BLaER1 treated with 17β-estradiol and CSF1 and Interleukin-3, amounts not matched to agents 10 nM and 100 nM (cell line): Measurements from ENCODE around the gene HDAC9.

Experiments used
- H3K27ac ChIP-seq, 11 experiments: shearing (Covaris generic); formaldehyde crosslinking; 2 replicates each; pipeline ENCODE4 v1.8.1; 2022
- H3K27me3 ChIP-seq, 11 experiments: shearing (Covaris generic); formaldehyde crosslinking; 2 replicates each; pipeline ENCODE4 v1.8.1; 2022
- H3K36me3 ChIP-seq, 11 experiments: shearing (Covaris generic); formaldehyde crosslinking; 2 replicates each; pipeline ENCODE4 v1.8.1; 2022
- H3K4me1 ChIP-seq, 10 experiments: shearing (Covaris generic); formaldehyde crosslinking; 2 replicates each; pipeline ENCODE4 v1.8.1; 2022
- H3K4me2 ChIP-seq, 11 experiments: shearing (Covaris generic); formaldehyde crosslinking; 2 replicates each; pipeline ENCODE4 v1.8.1; 2022
- H3K4me3 ChIP-seq, 10 experiments: shearing (Covaris generic); formaldehyde crosslinking; 2 replicates each; pipeline ENCODE4 v1.8.1; 2022
- H3K9ac ChIP-seq, 11 experiments: shearing (Covaris generic); formaldehyde crosslinking; 2 replicates each; pipeline ENCODE4 v1.8.1; 2022
- H3K9me3 ChIP-seq, 11 experiments: shearing (Covaris generic); formaldehyde crosslinking; replicated peaks in 1 of 11; 2 replicates each; pipeline ENCODE4 v1.8.1; 2022
- H4K20me1 ChIP-seq, 11 experiments: shearing (Covaris generic); formaldehyde crosslinking; 2 replicates each; pipeline ENCODE4 v1.8.1; 2022
- Cebpa-rat ChIP-seq, 11 experiments: shearing (Covaris generic); IDR thresholded peaks; 2 replicates each; pipeline ENCODE4 v1.8.1; 2022

Gene HDAC9

GRCh38 chr7:18535810-18536415, 40.4 kb downstream of the HDAC9 start:
- Histone ChIP-seq H3K4me1 (peaks cover 0 to 62% (median 39%) of the 10 kb centered on the region in 10 experiments; a peak in 15 of 20 replicates), H3K4me3 (no peak overlapping the region), H3K9me3 (no peaks in the 10 kb centered on the region; a peak in 2 of 22 replicates), H3K4me2 (0 out of 22 replicates have a peak overlapping the region, but pooled peaks of 1 of the 11 experiments have one; percentile 13), H3K27ac (peak overlapping the region in 2 of 11 experiments; percentile 20 to 21; a peak in 1 of 22 replicates), H3K27me3 (no peaks in the 10 kb centered on the region), H4K20me1 (no peaks in the 10 kb centered on the region), H3K36me3 (peaks cover 0 to 12% (median 0%) of the 10 kb centered on the region in 11 experiments; a peak in 2 of 22 replicates), H3K9ac (no peak overlapping the region)
- no peak for TF ChIP-seq Cebpa-rat (IDR thresholded peaks at IDR 0.05)

- H3K4me3 ChIP-seq = no peak overlapping the region
- TF ChIP-seq Cebpa-rat (IDR thresholded peaks at IDR 0.05) = no peak
- peaks cover 0 to 57% (median 36%) of the 10 kb centered on the region in 10 experiments; a peak in 15 of 20 replicates for H3K4me1 ChIP-seq
- H3K27ac ChIP-seq = no peak overlapping the region
- no peak overlapping the region for H3K9ac ChIP-seq
- peaks cover 0 to 12% (median 0%) of the 10 kb centered on the region in 11 experiments; a peak in 3 of 22 replicates for H3K36me3 ChIP-seq
- no peaks in the 10 kb centered on the region for H3K27me3 ChIP-seq
- no peaks in the 10 kb centered on the region; a peak in 2 of 22 replicates for H3K9me3 ChIP-seq
- H3K4me2 ChIP-seq = no peak overlapping the region
- no peaks in the 10 kb centered on the region for H4K20me1 ChIP-seq
Measured at GRCh38 chr7:18536486-18536885, 40.9 kb downstream of the HDAC9 start.

- no peak overlapping the region for H3K4me3 ChIP-seq
- H3K27me3 ChIP-seq = no peaks in the 10 kb centered on the region
- peak overlapping the region in 1 of 11 experiments; percentile 9; a peak in 1 of 22 replicates for H3K27ac ChIP-seq
- H3K9me3 ChIP-seq = no peaks in the 10 kb centered on the region; a peak in 4 of 22 replicates
- peak overlapping the region in 7 of 11 experiments; percentile 3 to 40 (median 26); a peak in 8 of 22 replicates for H3K4me2 ChIP-seq
- peaks cover 0 to 21% (median 0%) of the 10 kb centered on the region in 11 experiments; a peak in 6 of 22 replicates for H3K36me3 ChIP-seq
- H3K4me1 ChIP-seq = peaks cover 0 to 34% (median 17%) of the 10 kb centered on the region in 10 experiments; a peak in 13 of 20 replicates
- TF ChIP-seq Cebpa-rat (IDR thresholded peaks at IDR 0.05) = no peak
- H4K20me1 ChIP-seq = no peaks in the 10 kb centered on the region
- no peak overlapping the region for H3K9ac ChIP-seq
Measured at GRCh38 chr7:18538554-18539250, 43.2 kb downstream of the HDAC9 start.

GRCh38 chr7:18540396-18540795, 44.8 kb downstream of the HDAC9 start:
- no peak for TF ChIP-seq Cebpa-rat (IDR thresholded peaks at IDR 0.05)
- H3K27ac ChIP-seq = no peak overlapping the region

GRCh38 chr7:18541181-18541870, 45.8 kb downstream of the HDAC9 start:
- Histone ChIP-seq H3K9ac (no peak overlapping the region), H3K36me3 (peaks cover 3 to 40% (median 21%) of the 10 kb centered on the region in 11 experiments; a peak in 16 of 22 replicates), H3K4me3 (no peak overlapping the region), H3K27ac (no peak overlapping the region), H3K4me2 (no peak overlapping the region), H3K27me3 (no peaks in the 10 kb centered on the region), H4K20me1 (no peaks in the 10 kb centered on the region), H3K4me1 (peaks cover 0 to 16% (median 10%) of the 10 kb centered on the region in 10 experiments; a peak in 11 of 20 replicates), H3K9me3 (peaks cover 0 to 23% (median 6%) of the 10 kb centered on the region in 11 experiments; a peak in 9 of 22 replicates)
- no peak for TF ChIP-seq Cebpa-rat (IDR thresholded peaks at IDR 0.05)

More at GRCh38 chr7:18540396-18540795, 44.8 kb downstream of the HDAC9 start:
- Histone ChIP-seq H3K27me3 (no peaks in the 10 kb centered on the region), H4K20me1 (no peaks in the 10 kb centered on the region), H3K9ac (no peak overlapping the region), H3K9me3 (peaks cover 0 to 15% (median 6%) of the 10 kb centered on the region in 11 experiments; a peak in 9 of 22 replicates), H3K4me1 (peaks cover 0 to 20% (median 10%) of the 10 kb centered on the region in 10 experiments; a peak in 11 of 20 replicates), H3K4me2 (no peak overlapping the region), H3K4me3 (no peak overlapping the region), H3K36me3 (peaks cover 3 to 32% (median 13%) of the 10 kb centered on the region in 11 experiments; a peak in 16 of 22 replicates)

- no peaks in the 10 kb centered on the region for H4K20me1 ChIP-seq
- H3K27me3 ChIP-seq = no peaks in the 10 kb centered on the region
- H3K9ac ChIP-seq = no peak overlapping the region
- no peak for TF ChIP-seq Cebpa-rat (IDR thresholded peaks at IDR 0.05)
- H3K4me3 ChIP-seq = no peak overlapping the region
- H3K27ac ChIP-seq = no peak overlapping the region
- H3K4me1 ChIP-seq = peaks cover 0 to 16% (median 10%) of the 10 kb centered on the region in 10 experiments; a peak in 11 of 20 replicates
- peaks cover 0 to 26% (median 6%) of the 10 kb centered on the region in 11 experiments; a peak in 10 of 22 replicates for H3K9me3 ChIP-seq
- no peak overlapping the region for H3K4me2 ChIP-seq
- peaks cover 3 to 45% (median 21%) of the 10 kb centered on the region in 11 experiments; a peak in 16 of 22 replicates for H3K36me3 ChIP-seq
Measured at GRCh38 chr7:18541871-18542212, 46.3 kb downstream of the HDAC9 start.

GRCh38 chr7:18546576-18546975, 51.0 kb downstream of the HDAC9 start:
- Histone ChIP-seq H3K36me3 (peaks cover 3 to 60% (median 21%) of the 10 kb centered on the region in 11 experiments; a peak in 16 of 22 replicates), H3K9me3 (peaks cover 0 to 41% (median 11%) of the 10 kb centered on the region in 11 experiments; a peak in 10 of 22 replicates), H3K4me1 (peaks cover 0 to 20% (median 16%) of the 10 kb centered on the region in 10 experiments; a peak in 16 of 20 replicates), H3K27ac (peak overlapping the region in 1 of 11 experiments; percentile 20; a peak in 1 of 22 replicates), H3K27me3 (no peaks in the 10 kb centered on the region), H3K9ac (no peak overlapping the region), H3K4me2 (no peak overlapping the region; a peak in 1 of 22 replicates), H4K20me1 (no peaks in the 10 kb centered on the region), H3K4me3 (no peak overlapping the region)
- TF ChIP-seq Cebpa-rat (IDR thresholded peaks at IDR 0.05) = no peak

GRCh38 chr7:18547509-18548187, 52.1 kb downstream of the HDAC9 start:
- Histone ChIP-seq H3K9me3 (peaks cover 0 to 41% (median 11%) of the 10 kb centered on the region in 11 experiments; a peak in 10 of 22 replicates), H3K9ac (no peak overlapping the region), H3K4me1 (peaks cover 7 to 31% (median 26%) of the 10 kb centered on the region in 10 experiments; a peak in 19 of 20 replicates), H3K4me3 (no peak overlapping the region), H3K27me3 (no peaks in the 10 kb centered on the region), H4K20me1 (no peaks in the 10 kb centered on the region), H3K27ac (peak overlapping the region in 2 of 11 experiments; percentile 48 to 56; a peak in 4 of 22 replicates), H3K36me3 (peaks cover 3 to 60% (median 21%) of the 10 kb centered on the region in 11 experiments; a peak in 16 of 22 replicates), H3K4me2 (peak overlapping the region in 3 of 11 experiments; percentile 10 to 32 (median 19); a peak in 2 of 22 replicates)
- no peak for TF ChIP-seq Cebpa-rat (IDR thresholded peaks at IDR 0.05)
